Measurements from ENCODE around the gene DCAF4.

Gene DCAF4

GRCh38 chr14:73007835-73008234 is 81.6 kb downstream of the DCAF4 start:
- H3K4me1 ChIP-seq (ENCODE audit: insufficient read depth, low read length), result no peaks in the 10 kb centered on the region
- no peaks in the 10 kb centered on the region for H3K36me3 ChIP-seq (ENCODE audit: insufficient read depth, low read depth, low read length)
- H3K27ac ChIP-seq (ENCODE audit: low read length), result no peak overlapping the region
- no peaks in the 10 kb centered on the region for H3K9me3 ChIP-seq (ENCODE audit: insufficient read depth, low read depth, low read length)
- H3K4me3 ChIP-seq (ENCODE audit: low read length), result no peak overlapping the region
- H3K27me3 ChIP-seq (ENCODE audit: insufficient read depth, low read length), result no peaks in the 10 kb centered on the region
- no peak overlapping the region for H3K9ac ChIP-seq (ENCODE audit: low read depth, low read length)

- Histone ChIP-seq H3K4me3 (ENCODE audit: low read length) (no peak overlapping the region), H3K27me3 (ENCODE audit: insufficient read depth, low read length) (no peaks in the 10 kb centered on the region), H3K27ac (ENCODE audit: low read length) (no peak overlapping the region), H3K9me3 (ENCODE audit: insufficient read depth, low read depth, low read length) (no peaks in the 10 kb centered on the region), H3K4me1 (ENCODE audit: insufficient read depth, low read length) (no peaks in the 10 kb centered on the region), H3K9ac (ENCODE audit: low read depth, low read length) (no peak overlapping the region), H3K36me3 (ENCODE audit: insufficient read depth, low read depth, low read length) (no peaks in the 10 kb centered on the region)
These were observed 82.2 kb downstream of the DCAF4 start for GRCh38 chr14:73008501-73008900.

Measured in iPS-20b (cell line).